Chondrocyte (in vitro differentiated cells): ENCODE results near the gene PDZRN4. TPM values are rescaled to one million over a fixed set of nuclear protein-coding genes. Genes with fewer than 3 reads are reported as not detected.

ENCODE experiments used
- DNase-seq: peaks from one replicate; pipeline ENCODE4 v3.0.0; 2021; ENCODE audit warnings: mixed read lengths, low spot score
- H3K27ac Mint-ChIP-seq: one replicate; pipeline ENCODE4 v1.8.0; 2021; ENCODE audit warnings: mild to moderate bottlenecking, moderate library complexity, mixed read lengths; ENCODE audit not compliant: unreplicated experiment
- H3K27me3 Mint-ChIP-seq: 2 replicates; pipeline ENCODE4 v1.8.0; 2021; ENCODE audit warnings: low read depth, mixed read lengths
- H3K36me3 Mint-ChIP-seq: 2 replicates; pipeline ENCODE4 v1.8.0; 2021; ENCODE audit warnings: low read depth, mixed read lengths
- H3K4me1 Mint-ChIP-seq: 2 replicates; pipeline ENCODE4 v1.8.0; 2021; ENCODE audit warnings: low read depth, mild to moderate bottlenecking, mixed read lengths
- H3K4me3 Mint-ChIP-seq: one replicate; pipeline ENCODE4 v1.8.0; 2021; ENCODE audit warnings: mild to moderate bottlenecking, moderate library complexity, mixed read lengths; ENCODE audit not compliant: unreplicated experiment
- H3K9me3 Mint-ChIP-seq: 2 replicates; pipeline ENCODE4 v1.8.0; 2021; ENCODE audit warnings: low read depth, mixed read lengths
- total RNA-seq: library from RNA; stranded (reverse); gene quantifications from 3 replicates; pipeline ENCODE4 v1.2.1, GENCODE V29; 2021
- TF ChIP-seq, protein P1 (sequence below): fragments of 200-600 bp; sonication (generic); IDR thresholded peaks from 2 replicates; pipeline ENCODE4 v1.5.0; 2021; ENCODE audit warnings: antibody characterized with exemption, mild to moderate bottlenecking, moderate library complexity

Gene PDZRN4
- total RNA-seq, 1 donor from 2014 or later = 0.25 TPM

DNA sequence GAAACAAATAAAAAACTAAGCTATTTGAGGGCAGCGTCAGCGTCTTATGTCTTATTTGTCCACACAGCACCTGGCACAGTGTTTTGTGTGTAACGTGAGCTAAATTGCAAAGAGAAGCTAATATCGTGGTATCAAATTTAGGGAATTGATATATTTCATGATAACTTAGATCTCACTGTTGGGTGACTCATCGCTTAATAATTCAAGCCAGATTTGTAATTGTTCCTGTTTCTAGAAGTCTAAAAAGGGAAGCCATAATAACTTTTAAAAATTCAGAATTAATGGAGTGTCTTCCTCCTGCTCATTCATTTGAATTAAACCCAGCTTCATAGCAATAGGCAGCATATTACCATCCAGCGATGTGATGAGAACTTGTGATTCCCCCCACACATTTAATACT is 214.7 kb downstream of the PDZRN4 start:
- H3K36me3 Mint-ChIP-seq = peaks cover 2% of the 10 kb centered on the region
- H3K4me1 Mint-ChIP-seq = no peaks in the 10 kb centered on the region
- H3K27ac Mint-ChIP-seq = no peak overlapping the region
- H3K9me3 Mint-ChIP-seq = peaks cover 11% of the 10 kb centered on the region
- H3K4me3 Mint-ChIP-seq = no peak overlapping the region
- DNase-seq = no peak
- TF ChIP-seq, protein P1, sequence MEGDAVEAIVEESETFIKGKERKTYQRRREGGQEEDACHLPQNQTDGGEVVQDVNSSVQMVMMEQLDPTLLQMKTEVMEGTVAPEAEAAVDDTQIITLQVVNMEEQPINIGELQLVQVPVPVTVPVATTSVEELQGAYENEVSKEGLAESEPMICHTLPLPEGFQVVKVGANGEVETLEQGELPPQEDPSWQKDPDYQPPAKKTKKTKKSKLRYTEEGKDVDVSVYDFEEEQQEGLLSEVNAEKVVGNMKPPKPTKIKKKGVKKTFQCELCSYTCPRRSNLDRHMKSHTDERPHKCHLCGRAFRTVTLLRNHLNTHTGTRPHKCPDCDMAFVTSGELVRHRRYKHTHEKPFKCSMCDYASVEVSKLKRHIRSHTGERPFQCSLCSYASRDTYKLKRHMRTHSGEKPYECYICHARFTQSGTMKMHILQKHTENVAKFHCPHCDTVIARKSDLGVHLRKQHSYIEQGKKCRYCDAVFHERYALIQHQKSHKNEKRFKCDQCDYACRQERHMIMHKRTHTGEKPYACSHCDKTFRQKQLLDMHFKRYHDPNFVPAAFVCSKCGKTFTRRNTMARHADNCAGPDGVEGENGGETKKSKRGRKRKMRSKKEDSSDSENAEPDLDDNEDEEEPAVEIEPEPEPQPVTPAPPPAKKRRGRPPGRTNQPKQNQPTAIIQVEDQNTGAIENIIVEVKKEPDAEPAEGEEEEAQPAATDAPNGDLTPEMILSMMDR = no peak
- H3K27me3 Mint-ChIP-seq = no peaks in the 10 kb centered on the region

DNA sequence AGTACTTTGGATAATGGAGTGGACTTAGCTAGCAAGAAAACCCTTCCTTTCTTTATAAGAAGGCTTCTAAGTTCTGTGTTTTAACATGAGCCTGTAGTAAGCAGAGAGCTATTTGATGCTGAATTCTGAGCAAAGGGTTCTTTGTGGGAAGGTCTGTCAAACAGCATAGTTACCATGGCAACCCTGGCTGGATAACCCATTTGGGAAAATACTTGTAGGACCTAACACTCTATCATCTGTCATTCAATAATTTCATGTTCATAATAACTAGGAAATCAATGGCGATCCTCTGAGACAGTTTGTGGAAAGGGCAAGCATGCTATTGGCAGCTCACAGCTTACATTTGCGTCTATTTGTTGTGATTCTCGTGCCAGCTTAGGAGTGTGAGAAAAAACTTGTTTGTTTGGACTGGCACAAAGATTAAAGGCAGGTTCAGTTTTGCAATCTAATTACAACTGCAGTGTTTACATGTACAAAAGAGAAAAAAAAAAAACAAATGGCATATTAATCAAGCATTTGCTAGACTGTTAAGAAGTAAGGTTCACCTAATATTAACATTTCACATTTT is 219.2 kb downstream of the PDZRN4 start:
- peaks cover 2% of the 10 kb centered on the region for H3K36me3 Mint-ChIP-seq
- H3K9me3 Mint-ChIP-seq = peaks cover 11% of the 10 kb centered on the region
- H3K4me1 Mint-ChIP-seq = no peaks in the 10 kb centered on the region
- no peak overlapping the region for H3K27ac Mint-ChIP-seq
- DNase-seq = no peak
- peaks cover 2% of the 10 kb centered on the region for H3K27me3 Mint-ChIP-seq
- no peak overlapping the region for H3K4me3 Mint-ChIP-seq
- TF ChIP-seq, protein P1 = no peak

DNA sequence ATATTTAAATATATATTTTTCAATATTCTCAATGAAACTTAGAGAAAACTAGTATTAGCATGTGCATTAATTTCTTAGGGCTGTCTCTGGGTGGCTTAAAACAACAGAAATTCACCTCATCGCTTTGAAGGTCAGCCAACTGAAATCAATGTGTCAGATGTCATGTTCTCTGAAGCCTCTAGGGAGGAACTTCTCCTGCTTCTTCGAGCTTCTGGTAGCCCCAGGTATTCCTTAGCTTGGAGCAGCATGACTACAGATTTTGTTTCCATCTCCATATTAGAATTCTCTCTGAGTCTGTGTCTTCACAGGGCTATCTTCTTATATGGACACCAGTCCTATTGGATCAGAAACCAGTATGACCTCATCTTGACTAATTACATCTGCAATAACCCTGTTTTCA is 221.5 kb downstream of the PDZRN4 start:
- no peak overlapping the region for H3K4me3 Mint-ChIP-seq
- H3K27ac Mint-ChIP-seq = no peak overlapping the region
- no peaks in the 10 kb centered on the region for H3K36me3 Mint-ChIP-seq
- H3K4me1 Mint-ChIP-seq = no peaks in the 10 kb centered on the region
- peaks cover 2% of the 10 kb centered on the region for H3K27me3 Mint-ChIP-seq
- TF ChIP-seq, protein P1 = no peak
- H3K9me3 Mint-ChIP-seq = peaks cover 15% of the 10 kb centered on the region
- no peak for DNase-seq

DNA sequence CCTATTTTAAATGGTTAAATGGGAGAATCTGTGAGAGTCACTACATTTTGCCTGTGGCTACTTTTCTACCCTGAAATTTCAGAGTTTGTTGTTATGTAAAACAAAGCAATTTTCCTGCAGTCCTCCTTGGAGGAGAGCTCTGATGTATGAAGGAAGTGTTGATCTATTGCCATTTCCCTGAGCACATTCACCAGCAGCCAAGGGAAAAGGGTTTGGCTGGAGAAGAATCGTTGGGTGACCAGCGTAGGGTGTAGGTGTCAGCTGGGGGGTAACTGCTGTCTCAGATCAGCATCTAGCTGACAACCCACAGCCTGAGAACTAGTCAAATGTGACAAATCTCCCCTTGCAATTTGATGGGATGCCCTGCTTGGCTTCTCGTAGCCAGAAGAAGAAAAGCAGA is 230.5 kb downstream of the PDZRN4 start:
- Mint-ChIP-seq H3K36me3 (no peaks in the 10 kb centered on the region), H3K9me3 (peaks cover 6% of the 10 kb centered on the region), H3K4me3 (no peak overlapping the region), H3K4me1 (no peaks in the 10 kb centered on the region), H3K27me3 (peaks cover 13% of the 10 kb centered on the region), H3K27ac (no peak overlapping the region)
- DNase-seq = no peak
- TF ChIP-seq, protein P1 = no peak

DNA sequence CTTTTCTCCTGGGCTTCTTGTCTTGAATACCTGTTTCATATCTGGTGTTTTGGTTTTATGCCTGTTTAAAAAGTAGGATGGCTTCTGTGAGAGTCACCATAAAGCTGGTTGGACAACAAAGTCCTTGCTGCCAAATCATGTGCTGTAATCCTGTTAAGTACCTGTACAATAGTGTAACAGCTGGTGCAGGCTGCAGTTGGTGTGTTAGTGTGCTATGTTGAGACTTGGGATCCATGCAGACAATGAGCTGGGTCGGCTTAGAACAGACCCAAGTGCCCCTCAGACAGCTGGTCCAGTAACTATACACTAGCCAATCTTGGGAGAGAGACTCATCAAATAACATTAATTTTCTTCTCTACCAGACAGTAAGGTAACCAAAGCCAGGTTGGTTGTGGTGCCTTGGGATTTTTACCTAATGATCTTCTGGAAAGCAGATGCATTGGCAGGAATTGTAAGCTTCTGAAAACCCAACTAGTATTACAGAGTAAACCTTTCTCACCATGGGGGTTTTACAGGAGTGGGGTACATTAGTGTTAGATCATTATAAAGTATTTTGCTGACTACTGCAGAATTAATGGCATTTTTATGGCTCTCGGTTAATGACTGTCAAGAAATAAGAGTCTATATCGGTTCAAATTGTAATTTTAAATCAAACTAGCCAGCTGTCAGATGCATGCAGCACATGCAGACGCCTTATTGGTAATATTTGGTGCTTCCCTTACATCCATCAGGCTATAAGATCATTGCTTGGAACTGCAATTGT is 231.2 kb downstream of the PDZRN4 start:
- peaks cover 13% of the 10 kb centered on the region for H3K27me3 Mint-ChIP-seq
- no peak for DNase-seq
- no peaks in the 10 kb centered on the region for H3K4me1 Mint-ChIP-seq
- no peaks in the 10 kb centered on the region for H3K36me3 Mint-ChIP-seq
- H3K4me3 Mint-ChIP-seq = no peak overlapping the region
- H3K9me3 Mint-ChIP-seq = no peaks in the 10 kb centered on the region
- TF ChIP-seq, protein P1 = no peak
- no peak overlapping the region for H3K27ac Mint-ChIP-seq
